GM23338 (cell line): ENCODE data around the gene FXR1. TPM values are rescaled to one million over a fixed set of nuclear protein-coding genes. Genes with fewer than 3 reads are reported as not detected.
"Not testable (repeated sequence)": the region's sequence is repeated elsewhere in the genome, so short reads cannot be mapped to it uniquely, and the experiment has no call there.

ENCODE experiments used
- ATAC-seq: fragments of 200-7000 bp; cut with Tn5 transposase; 3 replicates; pipeline ENCODE4 v1.9.1; 2020
- DNase-seq: peaks from one replicate; pipeline ENCODE4 v3.0.0-alpha.2; 2015; ENCODE audit warnings: low spot score
- H2AFZ ChIP-seq: fragments of 200-600 bp; sonication (generic); 2 replicates; pipeline ENCODE4 v1.8.0; 2016; ENCODE audit warnings: antibody characterized with exemption, mild to moderate bottlenecking, moderate library complexity
- H3F3A ChIP-seq: fragments of 200-600 bp; sonication (generic); replicated peaks from 2 replicates; pipeline ENCODE4 v1.8.0; 2017; ENCODE audit warnings: antibody characterized with exemption, mixed run types, low read depth
- H3K27ac ChIP-seq: fragments of 200-600 bp; sonication (generic); 2 replicates; pipeline ENCODE4 v1.6.1; 2016; ENCODE audit warnings: low read depth
- H3K27me3 ChIP-seq: fragments of 200-600 bp; sonication (generic); 2 replicates; pipeline ENCODE4 v1.8.0; 2016; ENCODE audit warnings: mild to moderate bottlenecking, mixed run types, moderate library complexity; ENCODE audit not compliant: insufficient read depth
- H3K36me3 ChIP-seq: fragments of 200-600 bp; sonication (generic); 2 replicates; pipeline ENCODE4 v1.8.0; 2016; ENCODE audit warnings: mild to moderate bottlenecking; ENCODE audit not compliant: insufficient read depth
- H3K4me1 ChIP-seq: fragments of 200-600 bp; sonication (generic); 2 replicates; pipeline ENCODE4 v1.8.0; 2016; ENCODE audit warnings: mild to moderate bottlenecking, moderate library complexity; ENCODE audit not compliant: insufficient read depth
- H3K4me2 ChIP-seq: fragments of 200-600 bp; sonication (generic); 2 replicates; pipeline ENCODE4 v1.7.1; 2017; ENCODE audit warnings: mixed run types
- H3K4me3 ChIP-seq: fragments of 200-600 bp; sonication (generic); 2 replicates; pipeline ENCODE4 v1.6.1; 2016; ENCODE audit warnings: mixed run types
- H3K79me2 ChIP-seq: fragments of 200-600 bp; sonication (generic); replicated peaks from 2 replicates; pipeline ENCODE4 v1.8.0; 2017; ENCODE audit warnings: mild to moderate bottlenecking; ENCODE audit not compliant: insufficient read depth
- H3K9me2 ChIP-seq: fragments of 200-600 bp; sonication (generic); 2 replicates; pipeline ENCODE4 v1.8.0; 2017; ENCODE audit not compliant: insufficient read depth
- H4K20me1 ChIP-seq: fragments of 200-600 bp; sonication (generic); replicated peaks from 2 replicates; pipeline ENCODE4 v1.8.0; 2017; ENCODE audit warnings: mild to moderate bottlenecking; ENCODE audit not compliant: insufficient read depth
- H3K27ac Mint-ChIP-seq: 2 replicates; pipeline ENCODE4 v1.8.0; 2020; ENCODE audit warnings: inconsistent platforms, mild to moderate bottlenecking, moderate library complexity, mixed read lengths
- H3K27me3 Mint-ChIP-seq: 3 replicates; pipeline ENCODE4 v1.8.0; 2022; ENCODE audit warnings: low read depth, mild to moderate bottlenecking, moderate library complexity, mixed read lengths, inconsistent platforms; ENCODE audit not compliant: insufficient read depth, poor library complexity
- H3K36me3 Mint-ChIP-seq: 3 replicates; pipeline ENCODE4 v1.8.0; 2021; ENCODE audit warnings: low read depth, mild to moderate bottlenecking, inconsistent platforms, moderate library complexity, mixed read lengths
- H3K4me1 Mint-ChIP-seq: 3 replicates; pipeline ENCODE4 v1.8.0; 2020; ENCODE audit warnings: mild to moderate bottlenecking, inconsistent platforms, mixed read lengths
- H3K4me3 Mint-ChIP-seq: 3 replicates; pipeline ENCODE4 v1.8.0; 2021; ENCODE audit warnings: moderate library complexity, mild to moderate bottlenecking, inconsistent platforms, mixed read lengths
- H3K9me3 Mint-ChIP-seq: 3 replicates; pipeline ENCODE4 v1.8.0; 2020; ENCODE audit warnings: moderate library complexity, mild to moderate bottlenecking, inconsistent platforms, mixed read lengths
- CREB1 ChIP-seq: fragments of 250-450 bp; sonication (Bioruptor Pico); IDR thresholded peaks from 2 replicates; pipeline ENCODE4 v1.5.0; 2020; ENCODE audit warnings: low read depth, mild to moderate bottlenecking, moderate library complexity
- EZH2 ChIP-seq: fragments of 200-600 bp; sonication (generic); IDR thresholded peaks from one replicate; pipeline ENCODE4 v1.8.0; 2017; ENCODE audit warnings: antibody characterized with exemption, mild to moderate bottlenecking, low read depth; ENCODE audit not compliant: unreplicated experiment
- JUNB ChIP-seq: IDR thresholded peaks from one replicate; pipeline ENCODE4 v1.6.1; 2016; ENCODE audit warnings: antibody characterized with exemption; ENCODE audit not compliant: unreplicated experiment
- NANOG ChIP-seq: IDR thresholded peaks from 2 replicates; pipeline ENCODE4 v1.6.1; 2016; ENCODE audit warnings: antibody characterized with exemption, borderline replicate concordance
- POLR2AphosphoS5 ChIP-seq: IDR thresholded peaks from 2 replicates; pipeline ENCODE4 v1.6.1; 2016; ENCODE audit warnings: antibody characterized with exemption, low read depth
- polyA plus RNA-seq: library from polyadenylated mRNA; unstranded; fragments of >200 nt; fragmentation: Nextera tagmentation; extraction: Ambion mirVana; gene quantifications from 2 replicates; pipeline ENCODE4 v1.2.1, GENCODE V29; 2016
- total RNA-seq: library from RNA; depleted of rRNA; stranded (reverse); fragments of >200 nt; shearing (Covaris generic); gene quantifications from 2 replicates; pipeline ENCODE4 v1.2.3, GENCODE V29; 2014
- TF ChIP-seq, protein P1 (sequence below): IDR thresholded peaks from one replicate; pipeline ENCODE4 v1.6.1; 2018; ENCODE audit warnings: antibody characterized with exemption; ENCODE audit not compliant: unreplicated experiment

Gene FXR1
- total and polyA plus RNA-seq, 2 experiments from 2014 or later: 136 to 228 TPM

DNA sequence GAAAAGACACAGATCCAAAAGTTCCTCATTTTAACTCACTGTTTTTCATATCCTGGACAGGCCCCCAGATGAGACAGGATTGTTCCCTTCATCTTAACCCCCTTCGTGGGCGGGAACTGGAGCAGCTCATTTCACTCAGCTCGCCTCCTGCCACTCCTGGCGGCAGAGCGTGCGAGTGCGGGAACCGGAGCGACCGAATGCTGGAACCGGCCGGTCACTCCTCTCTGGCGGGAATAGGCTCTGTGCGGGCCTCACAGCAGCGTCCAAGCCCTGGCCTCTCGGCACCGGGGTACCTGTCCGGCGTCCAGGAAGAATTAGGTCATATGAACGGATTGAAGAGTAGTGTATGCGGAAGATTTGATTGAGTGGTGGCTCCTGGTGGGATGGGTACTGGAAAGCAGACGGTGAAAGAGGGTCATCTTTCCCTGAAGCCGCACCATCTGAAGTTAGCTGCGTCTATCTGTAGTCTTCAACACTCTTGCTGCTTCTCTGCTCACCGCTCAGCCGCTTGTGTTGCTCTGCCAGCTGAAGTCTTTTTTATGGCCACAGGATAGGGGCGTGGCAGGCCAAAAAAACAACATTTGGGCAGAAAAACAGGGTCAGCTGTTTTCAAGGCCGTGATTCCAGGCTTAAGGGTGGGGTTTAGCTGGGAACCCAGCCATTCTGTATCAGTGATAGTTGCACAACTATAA, 42.3 kb upstream of the FXR1 start:
- ATAC-seq (peak; percentile 98), DNase-seq (peak; percentile 78)
- no peaks in the 10 kb centered on the region for H3F3A ChIP-seq
- H3K9me3 Mint-ChIP-seq: no peaks in the 10 kb centered on the region
- no peaks in the 10 kb centered on the region for H3K79me2 ChIP-seq
- peaks cover 7% of the 10 kb centered on the region; the same call in 1 of the 2 replicates for H3K4me1 ChIP-seq
- no peaks in the 10 kb centered on the region for H3K9me2 ChIP-seq
- no peaks in the 10 kb centered on the region for H3K36me3 Mint-ChIP-seq
- H3K4me3 ChIP-seq: peak overlapping the region; percentile 37; the same call in 1 of the 2 replicates
- peak overlapping the region; percentile 43 for H2AFZ ChIP-seq
- no peaks in the 10 kb centered on the region for H3K36me3 ChIP-seq
- H3K27ac Mint-ChIP-seq: peak overlapping the region; percentile 30; the same call in 1 of the 2 replicates
- TF ChIP-seq CREB1 (CRISPR knock-in tag) (no peak), EZH2 (no peak), JUNB (no peak), POLR2AphosphoS5 (no peak), NANOG (no peak)
- H3K4me1 Mint-ChIP-seq: peaks cover 8% of the 10 kb centered on the region; the same call in 2 of the 3 replicates
- H4K20me1 ChIP-seq: no peaks in the 10 kb centered on the region
- peaks cover 15% of the 10 kb centered on the region for H3K27me3 Mint-ChIP-seq
- no peak overlapping the region for H3K27ac ChIP-seq
- H3K4me3 Mint-ChIP-seq: peak overlapping the region; percentile 57
- H3K27me3 ChIP-seq: no peaks in the 10 kb centered on the region
- peak overlapping the region; percentile 70 for H3K4me2 ChIP-seq

DNA sequence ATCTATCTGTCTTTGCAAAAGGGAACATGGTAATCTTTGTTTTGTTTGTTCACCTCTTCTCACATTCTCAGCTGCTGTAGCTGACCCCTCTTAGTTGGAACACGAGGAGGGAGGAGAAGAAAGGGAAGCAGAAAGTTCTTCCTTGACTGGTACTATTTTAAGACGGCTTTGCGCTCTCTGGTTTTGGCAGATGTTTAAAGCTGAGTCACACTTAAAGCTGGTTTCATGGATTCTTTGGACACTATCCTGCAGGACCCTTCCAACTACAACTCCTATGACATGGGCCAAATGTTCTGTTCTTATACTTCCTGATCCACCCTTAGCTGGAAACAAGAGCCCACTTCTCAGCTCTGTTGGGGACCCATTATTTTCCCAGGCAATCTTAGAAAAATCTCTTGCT, 40.6 kb upstream of the FXR1 start:
- Histone ChIP-seq H3K4me1 (peaks cover 12% of the 10 kb centered on the region; the same call in 1 of the 2 replicates), H3K27ac (no peak overlapping the region), H3K4me2 (no peak overlapping the region), H2AFZ (peak overlapping the region; percentile 36; the same call in 1 of the 2 replicates), H3K36me3 (no peaks in the 10 kb centered on the region), H3K27me3 (no peaks in the 10 kb centered on the region), H3K79me2 (no peaks in the 10 kb centered on the region), H3K9me2 (no peaks in the 10 kb centered on the region), H3K4me3 (no peak overlapping the region), H3F3A (no peaks in the 10 kb centered on the region), H4K20me1 (no peaks in the 10 kb centered on the region)
- ATAC-seq (no peak), DNase-seq (no peak)
- Mint-ChIP-seq H3K27ac (no peak overlapping the region), H3K4me3 (no peak overlapping the region), H3K9me3 (no peaks in the 10 kb centered on the region), H3K36me3 (no peaks in the 10 kb centered on the region), H3K27me3 (peaks cover 15% of the 10 kb centered on the region), H3K4me1 (peaks cover 12% of the 10 kb centered on the region; the same call in 2 of the 3 replicates)
- TF ChIP-seq, protein P1, sequence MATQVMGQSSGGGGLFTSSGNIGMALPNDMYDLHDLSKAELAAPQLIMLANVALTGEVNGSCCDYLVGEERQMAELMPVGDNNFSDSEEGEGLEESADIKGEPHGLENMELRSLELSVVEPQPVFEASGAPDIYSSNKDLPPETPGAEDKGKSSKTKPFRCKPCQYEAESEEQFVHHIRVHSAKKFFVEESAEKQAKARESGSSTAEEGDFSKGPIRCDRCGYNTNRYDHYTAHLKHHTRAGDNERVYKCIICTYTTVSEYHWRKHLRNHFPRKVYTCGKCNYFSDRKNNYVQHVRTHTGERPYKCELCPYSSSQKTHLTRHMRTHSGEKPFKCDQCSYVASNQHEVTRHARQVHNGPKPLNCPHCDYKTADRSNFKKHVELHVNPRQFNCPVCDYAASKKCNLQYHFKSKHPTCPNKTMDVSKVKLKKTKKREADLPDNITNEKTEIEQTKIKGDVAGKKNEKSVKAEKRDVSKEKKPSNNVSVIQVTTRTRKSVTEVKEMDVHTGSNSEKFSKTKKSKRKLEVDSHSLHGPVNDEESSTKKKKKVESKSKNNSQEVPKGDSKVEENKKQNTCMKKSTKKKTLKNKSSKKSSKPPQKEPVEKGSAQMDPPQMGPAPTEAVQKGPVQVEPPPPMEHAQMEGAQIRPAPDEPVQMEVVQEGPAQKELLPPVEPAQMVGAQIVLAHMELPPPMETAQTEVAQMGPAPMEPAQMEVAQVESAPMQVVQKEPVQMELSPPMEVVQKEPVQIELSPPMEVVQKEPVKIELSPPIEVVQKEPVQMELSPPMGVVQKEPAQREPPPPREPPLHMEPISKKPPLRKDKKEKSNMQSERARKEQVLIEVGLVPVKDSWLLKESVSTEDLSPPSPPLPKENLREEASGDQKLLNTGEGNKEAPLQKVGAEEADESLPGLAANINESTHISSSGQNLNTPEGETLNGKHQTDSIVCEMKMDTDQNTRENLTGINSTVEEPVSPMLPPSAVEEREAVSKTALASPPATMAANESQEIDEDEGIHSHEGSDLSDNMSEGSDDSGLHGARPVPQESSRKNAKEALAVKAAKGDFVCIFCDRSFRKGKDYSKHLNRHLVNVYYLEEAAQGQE: no peak

DNA sequence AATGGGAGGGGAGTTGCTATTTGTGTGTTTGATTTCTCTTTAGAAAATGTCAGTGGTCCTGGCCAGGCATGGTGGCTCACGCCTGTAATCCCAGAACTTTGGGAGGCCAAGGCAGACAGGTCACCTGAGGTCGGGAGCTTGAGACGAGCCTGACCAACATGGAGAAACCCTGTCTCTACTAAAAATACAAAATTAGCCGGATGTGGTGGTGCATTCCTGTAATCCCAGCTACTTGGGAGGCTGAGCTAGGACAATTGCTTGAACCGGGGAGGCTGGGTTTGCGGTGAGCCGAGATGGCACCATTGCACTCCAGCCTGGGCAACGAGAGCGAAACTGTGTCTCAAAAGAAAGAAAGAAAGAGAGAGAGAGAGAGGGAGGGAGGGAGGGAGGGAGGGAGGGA, 40.0 kb upstream of the FXR1 start:
- ATAC-seq, H3K27ac ChIP-seq: not testable (repeated sequence)

More for the DNA sequence above, 40.0 kb upstream of the FXR1 start:
- H3K36me3 ChIP-seq, H3K36me3 Mint-ChIP-seq, H3K27ac Mint-ChIP-seq, H3K9me2 ChIP-seq, H3K4me2 ChIP-seq, H4K20me1 ChIP-seq, DNase-seq, H3K4me3 Mint-ChIP-seq, H3K79me2 ChIP-seq, H3K9me3 Mint-ChIP-seq, H3K4me3 ChIP-seq, H3F3A ChIP-seq, H3K27me3 ChIP-seq: not testable (repeated sequence)
- peak overlapping the region; percentile 36; the same call in 1 of the 2 replicates for H2AFZ ChIP-seq
- peaks cover 12% of the 10 kb centered on the region; the same call in 2 of the 3 replicates for H3K4me1 Mint-ChIP-seq
- H3K4me1 ChIP-seq: peaks cover 12% of the 10 kb centered on the region; the same call in 1 of the 2 replicates
- peaks cover 15% of the 10 kb centered on the region for H3K27me3 Mint-ChIP-seq
